HEK293 (cell line): ENCODE data around the gene PHLDA1.
A peak's percentile ranks its signal among the peaks of the same experiment; 100 is the strongest.

Experiments used
- CTCF ChIA-PET: fragments of 350-600 bp; formaldehyde crosslinking; extraction: SDS; loops from one replicate; lab custom pipeline; 2021; ENCODE audit warnings: antibody characterized with exemption; lab: Yijun Ruan, JAX
- POLR2A ChIA-PET: fragments of 300-600 bp; formaldehyde crosslinking; extraction: SDS; loops from one replicate; lab custom pipeline; 2020; ENCODE audit warnings: antibody characterized with exemption, inconsistent platforms; lab: Yijun Ruan, JAX
- H3K27ac ChIP-seq: fragments of 200-500 bp; sonication (Bioruptor generic); 2 replicates; pipeline ENCODE4 v1.5.1; 2014; ENCODE audit warnings: low read depth, low read length, control low read depth, inconsistent platforms; ENCODE audit errors: extremely low read depth
- H3K36me3 ChIP-seq, 2 experiments: fragments of 200-500 bp in 1 of 2; sonication (Bioruptor generic) in 1 of 2; 1 replicate in 1 of 2; 2 replicates in 1 of 2; pipeline ENCODE4 v1.5.1; 2014 to 2017; ENCODE audit warnings: inconsistent platforms in 2 of 2, low read length in 2 of 2; ENCODE audit not compliant: control insufficient read depth in 2 of 2, insufficient read depth in 1 of 2
- H3K4me1 ChIP-seq: fragments of 200-500 bp; sonication (Bioruptor generic); 2 replicates; pipeline ENCODE4 v1.5.1; 2014; ENCODE audit warnings: mild to moderate bottlenecking, low read length, inconsistent platforms; ENCODE audit not compliant: control insufficient read depth, insufficient read depth
- H3K4me3 ChIP-seq: 2 replicates; pipeline ENCODE4 v1.5.1; 2011; ENCODE audit warnings: low read depth, mild to moderate bottlenecking, control low read depth, low read length, moderate library complexity
- H3K9me3 ChIP-seq: fragments of 200-500 bp; sonication (Bioruptor generic); 2 replicates; pipeline ENCODE4 v1.5.1; 2014; ENCODE audit warnings: low read depth, low read length, inconsistent platforms; ENCODE audit not compliant: control insufficient read depth, insufficient read depth
- BCL11B ChIP-seq: fragments of 450-650 bp; formaldehyde crosslinking; IDR thresholded peaks from 2 replicates; pipeline ENCODE4 v1.5.1; 2016; ENCODE audit warnings: low read depth, missing biosample characterization, missing genetic modification characterization
- GLIS1 ChIP-seq: fragments of 450-650 bp; formaldehyde crosslinking; IDR thresholded peaks from 2 replicates; pipeline ENCODE4 v1.5.1; 2016; ENCODE audit warnings: missing biosample characterization, missing genetic modification characterization
- GLIS2 ChIP-seq: fragments of 450-650 bp; formaldehyde crosslinking; IDR thresholded peaks from 2 replicates; pipeline ENCODE4 v1.5.1; 2016; ENCODE audit warnings: missing biosample characterization, missing genetic modification characterization
- HOXD13 ChIP-seq: sonication (generic); formaldehyde crosslinking; IDR thresholded peaks from 2 replicates; pipeline ENCODE4 v1.8.0; 2022; ENCODE audit warnings: missing genetic modification reagents, borderline replicate concordance
- KLF10 ChIP-seq: fragments of 450-650 bp; IDR thresholded peaks from 2 replicates; pipeline ENCODE4 v1.5.1; 2018; ENCODE audit warnings: missing biosample characterization, mild to moderate bottlenecking, missing genetic modification characterization
- ZBTB1 ChIP-seq: fragments of 450-650 bp; formaldehyde crosslinking; IDR thresholded peaks from 2 replicates; pipeline ENCODE4 v1.5.1; 2016; ENCODE audit warnings: missing biosample characterization, missing genetic modification characterization
- ZBTB20 ChIP-seq: fragments of 450-650 bp; formaldehyde crosslinking; IDR thresholded peaks from 2 replicates; pipeline ENCODE4 v1.5.1; 2016; ENCODE audit warnings: missing biosample characterization, missing genetic modification characterization
- ZBTB7A ChIP-seq: fragments of 450-650 bp; formaldehyde crosslinking; IDR thresholded peaks from 2 replicates; pipeline ENCODE4 v1.5.1; 2016; ENCODE audit warnings: low read depth, missing biosample characterization, missing genetic modification characterization
- ZNF10 ChIP-seq: fragments of 450-650 bp; formaldehyde crosslinking; IDR thresholded peaks from 2 replicates; pipeline ENCODE4 v1.5.1; 2017; ENCODE audit warnings: missing biosample characterization, missing genetic modification characterization
- ZNF19 ChIP-seq: fragments of 450-650 bp; formaldehyde crosslinking; IDR thresholded peaks from 2 replicates; pipeline ENCODE4; 2016; ENCODE audit warnings: missing biosample characterization, missing genetic modification characterization, low read depth
- ZNF214 ChIP-seq: fragments of 450-650 bp; formaldehyde crosslinking; IDR thresholded peaks from 2 replicates; pipeline ENCODE4 v1.5.1; 2017; ENCODE audit warnings: missing biosample characterization, mild to moderate bottlenecking, missing genetic modification characterization, borderline replicate concordance
- ZNF223 ChIP-seq: fragments of 450-650 bp; formaldehyde crosslinking; IDR thresholded peaks from 2 replicates; pipeline ENCODE4 v1.5.1; 2016; ENCODE audit warnings: missing biosample characterization, missing genetic modification characterization
- ZNF24 ChIP-seq: fragments of 450-650 bp; formaldehyde crosslinking; IDR thresholded peaks from 2 replicates; pipeline ENCODE4 v1.5.1; 2016; ENCODE audit warnings: missing biosample characterization, missing genetic modification characterization
- ZNF302 ChIP-seq: fragments of 450-650 bp; formaldehyde crosslinking; IDR thresholded peaks from 2 replicates; pipeline ENCODE4 v1.5.1; 2016; ENCODE audit warnings: missing biosample characterization, missing genetic modification characterization, low read depth
- ZNF335 ChIP-seq: fragments of 450-650 bp; formaldehyde crosslinking; conservative IDR thresholded peaks from 2 replicates; pipeline ENCODE4 v1.5.1; 2016; ENCODE audit warnings: missing biosample characterization, missing genetic modification characterization
- ZNF501 ChIP-seq: fragments of 450-650 bp; formaldehyde crosslinking; IDR thresholded peaks from 2 replicates; pipeline ENCODE4 v1.5.1; 2016; ENCODE audit warnings: missing biosample characterization, missing genetic modification characterization
- ZNF529 ChIP-seq: fragments of 450-650 bp; formaldehyde crosslinking; IDR thresholded peaks from 2 replicates; pipeline ENCODE4 v1.5.1; 2017; ENCODE audit warnings: missing genetic modification characterization, missing biosample characterization; ENCODE audit not compliant: insufficient replicate concordance
- ZNF571 ChIP-seq: fragments of 450-650 bp; formaldehyde crosslinking; IDR thresholded peaks from 2 replicates; pipeline ENCODE4 v1.5.0; 2017; ENCODE audit warnings: missing biosample characterization, missing genetic modification characterization
- ZNF596 ChIP-seq: fragments of 450-650 bp; IDR thresholded peaks from 2 replicates; pipeline ENCODE4 v1.5.0; 2018; ENCODE audit warnings: missing biosample characterization, mild to moderate bottlenecking, missing genetic modification characterization, moderate library complexity
- ZNF600 ChIP-seq: fragments of 450-650 bp; formaldehyde crosslinking; IDR thresholded peaks from 2 replicates; pipeline ENCODE4 v1.5.1; 2016; ENCODE audit warnings: missing biosample characterization, missing genetic modification characterization
- ZNF677 ChIP-seq: fragments of 450-650 bp; IDR thresholded peaks from 2 replicates; pipeline ENCODE4 v1.5.0; 2018; ENCODE audit warnings: missing biosample characterization, mild to moderate bottlenecking, missing genetic modification characterization, moderate library complexity
- ZNF707 ChIP-seq: fragments of 450-650 bp; formaldehyde crosslinking; IDR thresholded peaks from 2 replicates; pipeline ENCODE4 v1.5.1; 2016; ENCODE audit warnings: missing biosample characterization, missing genetic modification characterization
- ZNF747 ChIP-seq: fragments of 450-650 bp; formaldehyde crosslinking; IDR thresholded peaks from 2 replicates; pipeline ENCODE4 v1.5.1; 2016; ENCODE audit warnings: missing biosample characterization, missing genetic modification characterization
- ZSCAN16 ChIP-seq: fragments of 450-650 bp; formaldehyde crosslinking; IDR thresholded peaks from 2 replicates; pipeline ENCODE4 v1.5.1; 2016; ENCODE audit warnings: missing biosample characterization, missing genetic modification characterization
- ZSCAN30 ChIP-seq: fragments of 450-650 bp; IDR thresholded peaks from 2 replicates; pipeline ENCODE4 v1.5.1; 2018; ENCODE audit warnings: missing biosample characterization, mild to moderate bottlenecking, missing genetic modification characterization, moderate library complexity
- ZXDB ChIP-seq: fragments of 450-650 bp; formaldehyde crosslinking; IDR thresholded peaks from 2 replicates; pipeline ENCODE4 v1.5.1; 2016; ENCODE audit warnings: missing biosample characterization, missing genetic modification characterization
- TF ChIP-seq, protein P1 (sequence below): fragments of 450-650 bp; formaldehyde crosslinking; IDR thresholded peaks from 2 replicates; pipeline ENCODE4 v1.5.1; 2016; ENCODE audit warnings: missing biosample characterization, missing genetic modification characterization
- TF ChIP-seq, protein P2 (sequence below): fragments of 450-650 bp; formaldehyde crosslinking; IDR thresholded peaks from 2 replicates; pipeline ENCODE4 v1.5.1; 2016; ENCODE audit warnings: missing biosample characterization, missing genetic modification characterization, borderline replicate concordance
- TF ChIP-seq, protein P3 (sequence below): fragments of 450-650 bp; formaldehyde crosslinking; IDR thresholded peaks from 2 replicates; pipeline ENCODE4 v1.5.1; 2016; ENCODE audit warnings: missing biosample characterization, missing genetic modification characterization
- TF ChIP-seq, protein P4 (sequence below): fragments of 450-650 bp; formaldehyde crosslinking; IDR thresholded peaks from 2 replicates; pipeline ENCODE4; 2016; ENCODE audit warnings: missing biosample characterization, missing genetic modification characterization
- TF ChIP-seq, protein P5 (sequence below): fragments of 450-650 bp; formaldehyde crosslinking; IDR thresholded peaks from 2 replicates; pipeline ENCODE4 v1.5.1; 2016; ENCODE audit warnings: missing biosample characterization, missing genetic modification characterization

PHLDA1 gene

DNA sequence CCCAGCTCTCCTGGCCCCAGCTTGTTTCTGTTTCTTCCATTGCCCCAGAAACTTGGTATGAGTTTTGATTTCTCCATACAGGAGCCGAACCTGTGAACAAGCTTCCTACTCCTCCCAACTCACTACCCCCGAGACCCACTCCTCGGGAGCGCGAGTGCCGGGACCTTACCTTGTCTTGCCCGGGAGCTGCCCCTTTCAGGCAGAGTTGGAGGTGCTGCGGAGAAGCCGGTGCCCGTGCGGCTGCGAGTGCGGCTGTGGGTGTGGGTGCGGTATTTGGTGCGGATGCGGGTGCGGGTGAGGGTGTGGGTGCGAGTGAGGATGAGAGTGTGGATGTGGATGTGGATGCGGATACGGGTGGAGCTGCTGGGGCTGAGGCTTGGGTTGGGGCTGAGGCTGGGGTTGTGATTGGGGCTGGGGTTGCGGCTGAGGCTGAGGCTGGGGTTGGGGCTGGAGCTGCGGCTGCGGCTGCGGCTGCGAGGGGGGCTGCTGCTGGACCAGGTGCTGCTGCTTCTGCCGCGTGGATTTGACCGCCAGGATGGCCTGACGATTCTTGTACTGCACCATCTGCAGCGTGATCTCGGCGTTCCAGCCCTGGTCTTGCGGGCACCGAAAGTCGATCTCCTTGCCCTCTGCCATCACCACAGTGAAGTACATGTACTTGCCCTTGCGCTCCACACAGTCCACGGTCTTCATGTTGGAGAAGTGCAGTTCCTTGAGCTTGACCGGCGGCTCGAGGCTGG is 1.1 kb downstream of the PHLDA1 start:
- no peaks in the 10 kb centered on the region for H3K9me3 ChIP-seq
- H3K36me3 ChIP-seq = no peaks in the 10 kb centered on the region
- peak overlapping the region; percentile 77 for H3K4me3 ChIP-seq
- ChIA-PET CTCF (interaction anchor here (0.6 to 5.0 kb wide), 10 partner anchors 9 to 546 kb away, joined by 3 to 43 read pairs (median 4); no protein-coding TSS in a partner anchor), POLR2A (interaction anchor here (0.6 to 1.8 kb wide), 12 partner anchors 8 to 528 kb away, joined by 3 to 6 read pairs (median 4); partner anchors contain the start of genes BBS10, NAP1L1 and OSBPL8)
- no peaks in the 10 kb centered on the region; the same call in 1 of the 2 replicates for H3K4me1 ChIP-seq
- H3K27ac ChIP-seq = peak overlapping the region; percentile 76; the same call in 1 of the 2 replicates
- no peak for TF ChIP-seq KLF10
- TF ChIP-seq ZNF19 = no peak
- TF ChIP-seq, protein P1, sequence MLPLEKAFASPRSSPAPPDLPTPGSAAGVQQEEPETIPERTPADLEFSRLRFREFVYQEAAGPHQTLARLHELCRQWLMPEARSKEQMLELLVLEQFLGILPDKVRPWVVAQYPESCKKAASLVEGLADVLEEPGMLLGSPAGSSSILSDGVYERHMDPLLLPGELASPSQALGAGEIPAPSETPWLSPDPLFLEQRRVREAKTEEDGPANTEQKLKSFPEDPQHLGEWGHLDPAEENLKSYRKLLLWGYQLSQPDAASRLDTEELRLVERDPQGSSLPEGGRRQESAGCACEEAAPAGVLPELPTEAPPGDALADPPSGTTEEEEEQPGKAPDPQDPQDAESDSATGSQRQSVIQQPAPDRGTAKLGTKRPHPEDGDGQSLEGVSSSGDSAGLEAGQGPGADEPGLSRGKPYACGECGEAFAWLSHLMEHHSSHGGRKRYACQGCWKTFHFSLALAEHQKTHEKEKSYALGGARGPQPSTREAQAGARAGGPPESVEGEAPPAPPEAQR (tag by site-specific recombination) = no peak
- TF ChIP-seq GLIS1 (tag by site-specific recombination) = no peak; the same call in 1 of the 2 replicates
- TF ChIP-seq GLIS2 (tag by site-specific recombination) = 0 out of 2 replicates have a peak, but pooled peaks have one; percentile 22
- no peak for TF ChIP-seq ZSCAN30
- peak; percentile 31; the same call in 1 of the 2 replicates for TF ChIP-seq ZNF501 (tag by site-specific recombination)
- TF ChIP-seq, protein P2, sequence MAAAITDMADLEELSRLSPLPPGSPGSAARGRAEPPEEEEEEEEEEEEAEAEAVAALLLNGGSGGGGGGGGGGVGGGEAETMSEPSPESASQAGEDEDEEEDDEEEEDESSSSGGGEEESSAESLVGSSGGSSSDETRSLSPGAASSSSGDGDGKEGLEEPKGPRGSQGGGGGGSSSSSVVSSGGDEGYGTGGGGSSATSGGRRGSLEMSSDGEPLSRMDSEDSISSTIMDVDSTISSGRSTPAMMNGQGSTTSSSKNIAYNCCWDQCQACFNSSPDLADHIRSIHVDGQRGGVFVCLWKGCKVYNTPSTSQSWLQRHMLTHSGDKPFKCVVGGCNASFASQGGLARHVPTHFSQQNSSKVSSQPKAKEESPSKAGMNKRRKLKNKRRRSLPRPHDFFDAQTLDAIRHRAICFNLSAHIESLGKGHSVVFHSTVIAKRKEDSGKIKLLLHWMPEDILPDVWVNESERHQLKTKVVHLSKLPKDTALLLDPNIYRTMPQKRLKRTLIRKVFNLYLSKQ (tag by site-specific recombination) = no peak
- no peak for TF ChIP-seq ZNF302 (tag by site-specific recombination)
- TF ChIP-seq ZNF24 = no peak
- TF ChIP-seq ZNF747 = no peak
- no peak for TF ChIP-seq ZNF10 (tag by site-specific recombination)
- TF ChIP-seq, protein P3, sequence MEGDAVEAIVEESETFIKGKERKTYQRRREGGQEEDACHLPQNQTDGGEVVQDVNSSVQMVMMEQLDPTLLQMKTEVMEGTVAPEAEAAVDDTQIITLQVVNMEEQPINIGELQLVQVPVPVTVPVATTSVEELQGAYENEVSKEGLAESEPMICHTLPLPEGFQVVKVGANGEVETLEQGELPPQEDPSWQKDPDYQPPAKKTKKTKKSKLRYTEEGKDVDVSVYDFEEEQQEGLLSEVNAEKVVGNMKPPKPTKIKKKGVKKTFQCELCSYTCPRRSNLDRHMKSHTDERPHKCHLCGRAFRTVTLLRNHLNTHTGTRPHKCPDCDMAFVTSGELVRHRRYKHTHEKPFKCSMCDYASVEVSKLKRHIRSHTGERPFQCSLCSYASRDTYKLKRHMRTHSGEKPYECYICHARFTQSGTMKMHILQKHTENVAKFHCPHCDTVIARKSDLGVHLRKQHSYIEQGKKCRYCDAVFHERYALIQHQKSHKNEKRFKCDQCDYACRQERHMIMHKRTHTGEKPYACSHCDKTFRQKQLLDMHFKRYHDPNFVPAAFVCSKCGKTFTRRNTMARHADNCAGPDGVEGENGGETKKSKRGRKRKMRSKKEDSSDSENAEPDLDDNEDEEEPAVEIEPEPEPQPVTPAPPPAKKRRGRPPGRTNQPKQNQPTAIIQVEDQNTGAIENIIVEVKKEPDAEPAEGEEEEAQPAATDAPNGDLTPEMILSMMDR = peak; percentile 9; the same call in 1 of the 2 replicates
- no peak for TF ChIP-seq ZNF214 (tag by site-specific recombination)
- TF ChIP-seq, protein P4, sequence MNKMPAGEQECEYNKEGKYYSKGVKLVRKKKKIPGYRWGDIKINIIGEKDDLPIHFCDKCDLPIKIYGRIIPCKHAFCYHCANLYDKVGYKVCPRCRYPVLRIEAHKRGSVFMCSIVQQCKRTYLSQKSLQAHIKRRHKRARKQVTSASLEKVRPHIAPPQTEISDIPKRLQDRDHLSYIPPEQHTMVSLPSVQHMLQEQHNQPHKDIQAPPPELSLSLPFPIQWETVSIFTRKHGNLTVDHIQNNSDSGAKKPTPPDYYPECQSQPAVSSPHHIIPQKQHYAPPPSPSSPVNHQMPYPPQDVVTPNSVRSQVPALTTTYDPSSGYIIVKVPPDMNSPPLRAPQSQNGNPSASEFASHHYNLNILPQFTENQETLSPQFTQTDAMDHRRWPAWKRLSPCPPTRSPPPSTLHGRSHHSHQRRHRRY (tag by site-specific recombination) = no peak
- no peak for TF ChIP-seq ZBTB7A (tag by site-specific recombination)
- TF ChIP-seq ZNF596 (tag by site-specific recombination) = no peak
- no peak; the same call in 1 of the 2 replicates for TF ChIP-seq ZSCAN16 (tag by site-specific recombination)
- TF ChIP-seq, protein P5, sequence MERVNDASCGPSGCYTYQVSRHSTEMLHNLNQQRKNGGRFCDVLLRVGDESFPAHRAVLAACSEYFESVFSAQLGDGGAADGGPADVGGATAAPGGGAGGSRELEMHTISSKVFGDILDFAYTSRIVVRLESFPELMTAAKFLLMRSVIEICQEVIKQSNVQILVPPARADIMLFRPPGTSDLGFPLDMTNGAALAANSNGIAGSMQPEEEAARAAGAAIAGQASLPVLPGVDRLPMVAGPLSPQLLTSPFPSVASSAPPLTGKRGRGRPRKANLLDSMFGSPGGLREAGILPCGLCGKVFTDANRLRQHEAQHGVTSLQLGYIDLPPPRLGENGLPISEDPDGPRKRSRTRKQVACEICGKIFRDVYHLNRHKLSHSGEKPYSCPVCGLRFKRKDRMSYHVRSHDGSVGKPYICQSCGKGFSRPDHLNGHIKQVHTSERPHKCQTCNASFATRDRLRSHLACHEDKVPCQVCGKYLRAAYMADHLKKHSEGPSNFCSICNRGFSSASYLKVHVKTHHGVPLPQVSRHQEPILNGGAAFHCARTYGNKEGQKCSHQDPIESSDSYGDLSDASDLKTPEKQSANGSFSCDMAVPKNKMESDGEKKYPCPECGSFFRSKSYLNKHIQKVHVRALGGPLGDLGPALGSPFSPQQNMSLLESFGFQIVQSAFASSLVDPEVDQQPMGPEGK (tag by site-specific recombination) = peak; percentile 69
- TF ChIP-seq ZNF677 = no peak
- TF ChIP-seq ZXDB = no peak
- peak; percentile 94 for TF ChIP-seq ZNF335 (tag by site-specific recombination)
- TF ChIP-seq ZNF529 (tag by site-specific recombination) = no peak
- 0 out of 2 replicates have a peak, but pooled peaks have one; percentile 51 for TF ChIP-seq ZBTB1
- TF ChIP-seq ZNF571 (tag by site-specific recombination) = no peak
- peak; percentile 71 for TF ChIP-seq ZNF600 (tag by site-specific recombination)
- TF ChIP-seq ZBTB20 = peak; percentile 99
- TF ChIP-seq ZNF707 (tag by site-specific recombination) = no peak
- no peak for TF ChIP-seq BCL11B (tag by site-specific recombination)
- no peak for TF ChIP-seq ZNF223 (tag by site-specific recombination)
- TF ChIP-seq HOXD13 (CRISPR knock-in tag) = peak; percentile 55; the same call in 1 of the 2 replicates
